Ecto neural progenitor cell (in vitro differentiated cells): ENCODE results near the gene C17orf107.

ENCODE experiments used
- DNase-seq: peaks from one replicate; pipeline ENCODE4 v3.0.0-alpha.2; 2018; ENCODE audit warnings: low spot score

C17orf107 gene

DNA sequence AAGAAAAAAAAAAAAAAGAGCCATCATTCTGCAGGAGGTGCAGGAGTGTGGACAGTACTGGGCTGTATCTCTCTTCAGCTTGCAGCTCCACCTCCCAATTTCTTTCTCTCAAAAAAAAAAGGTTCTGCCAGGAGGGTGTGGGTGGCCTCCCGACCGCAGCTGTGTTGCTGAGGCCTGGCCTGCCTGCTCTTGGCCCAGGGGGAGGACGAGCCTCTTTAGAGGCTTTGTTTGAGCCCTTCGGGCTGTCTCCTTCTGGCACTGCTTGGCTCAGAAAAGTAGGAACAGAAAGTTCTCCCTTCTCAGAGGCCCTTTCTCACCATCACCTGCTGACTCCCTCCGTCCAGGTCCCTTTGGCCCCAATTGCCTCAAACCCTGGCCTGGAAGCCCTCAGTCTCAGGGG lies 22.2 kb upstream of the C17orf107 start:
- DNase-seq = peak; percentile 56

DNA sequence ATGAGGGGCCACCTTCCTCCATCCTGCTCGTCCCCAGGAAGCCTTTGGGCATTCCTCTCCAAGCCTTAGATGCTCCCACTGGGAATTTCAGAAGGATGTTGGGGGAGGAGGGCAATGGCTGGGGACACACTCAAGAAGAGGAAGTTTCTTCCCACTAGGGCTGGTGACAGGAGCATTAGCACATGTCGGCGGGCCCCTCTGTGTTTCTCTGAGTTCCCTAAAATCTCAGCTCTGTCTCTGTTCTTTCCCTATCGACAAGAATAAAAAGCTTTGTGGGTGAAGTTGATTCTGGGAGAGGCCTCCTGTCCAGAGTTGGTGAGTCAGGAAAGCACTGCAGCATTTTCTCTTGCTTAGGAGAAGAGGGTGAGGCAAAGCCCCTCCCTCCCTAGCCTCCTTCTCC lies 19.7 kb upstream of the C17orf107 start:
- no peak for DNase-seq

DNA sequence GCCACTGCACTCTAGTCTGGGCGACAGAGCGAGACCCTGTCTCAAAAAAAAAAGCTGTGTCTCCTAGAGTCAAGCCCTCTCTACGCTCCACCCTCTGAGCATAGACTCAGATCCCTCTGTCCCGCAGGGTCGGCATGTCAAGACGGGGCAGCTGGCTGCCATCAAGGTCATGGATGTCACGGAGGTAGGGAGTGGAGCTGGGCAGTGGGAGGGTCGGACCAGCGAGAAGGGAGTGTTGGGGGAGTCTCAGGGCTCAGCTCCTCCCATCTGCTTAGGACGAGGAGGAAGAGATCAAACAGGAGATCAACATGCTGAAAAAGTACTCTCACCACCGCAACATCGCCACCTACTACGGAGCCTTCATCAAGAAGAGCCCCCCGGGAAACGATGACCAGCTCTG lies 18.5 kb upstream of the C17orf107 start:
- DNase-seq = no peak

DNA sequence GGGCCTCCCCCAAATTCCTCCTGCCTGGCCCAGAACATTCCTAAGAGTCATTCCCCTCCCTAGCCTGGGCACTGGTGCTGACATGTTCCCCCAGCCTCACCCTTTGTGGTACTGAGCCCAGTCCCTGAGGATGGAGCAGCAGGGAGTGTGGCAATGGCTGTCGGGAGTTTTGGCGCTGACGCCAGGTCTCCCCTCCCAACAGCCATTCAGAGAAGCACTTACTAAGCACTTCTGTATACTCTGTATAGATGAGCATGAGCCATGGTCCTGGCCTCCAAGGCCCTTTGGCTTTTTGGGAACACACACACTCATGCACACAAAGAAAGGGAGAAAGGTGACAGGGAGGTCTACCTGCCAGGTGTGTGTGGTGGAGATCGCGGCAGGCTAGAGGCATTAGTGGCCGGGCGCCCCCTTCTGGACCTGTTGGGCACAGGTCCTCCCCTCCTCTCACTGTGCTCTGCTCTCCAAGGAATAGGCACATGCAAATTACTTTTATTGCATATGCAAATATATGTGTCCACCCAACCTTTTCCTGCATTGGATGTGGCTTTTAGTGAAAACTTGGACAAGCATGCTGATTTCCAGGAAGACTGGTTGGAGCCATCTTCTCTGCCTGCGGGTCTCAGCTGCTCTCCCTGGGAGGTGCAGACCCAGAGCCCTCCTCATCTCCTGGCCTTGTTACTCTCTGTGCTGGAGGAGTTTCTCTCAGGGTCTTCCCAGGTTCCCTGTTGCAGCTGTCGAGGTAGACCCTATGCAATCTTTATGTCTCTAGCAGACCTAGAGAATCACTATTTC lies 17.4 kb upstream of the C17orf107 start:
- DNase-seq = peak; percentile 80

DNA sequence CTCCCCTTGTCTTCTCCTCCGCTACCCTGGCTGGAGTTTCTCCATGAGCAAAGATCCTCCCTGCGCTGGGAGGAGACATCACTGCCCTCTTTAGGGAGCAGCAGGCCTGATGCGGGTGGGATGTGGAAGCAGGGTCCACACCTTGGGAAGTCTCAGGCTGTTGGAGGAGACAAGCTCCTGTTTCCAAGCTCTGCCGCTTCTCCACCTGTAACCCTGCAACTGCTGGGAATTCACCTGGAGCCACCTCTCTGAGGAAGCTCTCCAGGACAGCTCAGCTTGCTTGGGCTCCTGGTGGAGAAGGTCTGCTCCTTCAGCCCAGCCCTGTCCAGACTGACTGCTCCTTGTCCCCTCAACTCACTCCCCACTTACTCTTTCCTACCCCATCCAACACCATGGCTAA lies 14.8 kb upstream of the C17orf107 start:
- no peak for DNase-seq

DNA sequence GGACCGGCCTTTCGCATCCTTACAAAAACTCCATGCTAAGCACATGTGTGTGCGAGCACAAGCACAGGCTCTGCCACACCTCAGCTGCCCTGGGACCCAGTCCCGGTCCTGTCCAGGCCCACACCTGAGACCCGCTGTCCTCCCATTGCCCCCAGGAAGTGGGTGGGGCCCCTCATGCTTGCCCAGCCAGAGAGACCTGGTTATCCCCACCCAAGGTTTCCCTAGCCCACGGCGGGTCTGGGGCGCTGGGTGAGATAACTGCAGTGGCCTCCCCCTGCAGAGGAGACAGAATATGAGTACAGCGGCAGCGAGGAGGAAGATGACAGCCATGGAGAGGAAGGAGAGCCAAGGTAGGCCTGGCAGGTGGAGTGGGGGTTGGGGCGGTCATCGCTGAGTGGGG lies 12.5 kb upstream of the C17orf107 start:
- no peak for DNase-seq

DNA sequence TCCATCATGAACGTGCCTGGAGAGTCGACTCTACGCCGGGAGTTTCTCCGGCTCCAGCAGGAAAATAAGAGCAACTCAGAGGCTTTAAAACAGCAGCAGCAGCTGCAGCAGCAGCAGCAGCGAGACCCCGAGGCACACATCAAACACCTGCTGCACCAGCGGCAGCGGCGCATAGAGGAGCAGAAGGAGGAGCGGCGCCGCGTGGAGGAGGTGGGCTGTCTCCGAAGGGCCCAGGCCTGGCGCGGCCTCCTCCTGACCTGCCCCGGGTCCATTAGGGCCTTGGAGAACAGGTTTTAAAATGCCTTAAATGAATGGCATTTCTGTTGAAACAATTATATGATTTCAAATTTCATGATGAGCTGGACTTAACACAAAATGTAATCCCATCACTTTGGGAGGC lies 11.8 kb upstream of the C17orf107 start:
- DNase-seq = no peak

DNA sequence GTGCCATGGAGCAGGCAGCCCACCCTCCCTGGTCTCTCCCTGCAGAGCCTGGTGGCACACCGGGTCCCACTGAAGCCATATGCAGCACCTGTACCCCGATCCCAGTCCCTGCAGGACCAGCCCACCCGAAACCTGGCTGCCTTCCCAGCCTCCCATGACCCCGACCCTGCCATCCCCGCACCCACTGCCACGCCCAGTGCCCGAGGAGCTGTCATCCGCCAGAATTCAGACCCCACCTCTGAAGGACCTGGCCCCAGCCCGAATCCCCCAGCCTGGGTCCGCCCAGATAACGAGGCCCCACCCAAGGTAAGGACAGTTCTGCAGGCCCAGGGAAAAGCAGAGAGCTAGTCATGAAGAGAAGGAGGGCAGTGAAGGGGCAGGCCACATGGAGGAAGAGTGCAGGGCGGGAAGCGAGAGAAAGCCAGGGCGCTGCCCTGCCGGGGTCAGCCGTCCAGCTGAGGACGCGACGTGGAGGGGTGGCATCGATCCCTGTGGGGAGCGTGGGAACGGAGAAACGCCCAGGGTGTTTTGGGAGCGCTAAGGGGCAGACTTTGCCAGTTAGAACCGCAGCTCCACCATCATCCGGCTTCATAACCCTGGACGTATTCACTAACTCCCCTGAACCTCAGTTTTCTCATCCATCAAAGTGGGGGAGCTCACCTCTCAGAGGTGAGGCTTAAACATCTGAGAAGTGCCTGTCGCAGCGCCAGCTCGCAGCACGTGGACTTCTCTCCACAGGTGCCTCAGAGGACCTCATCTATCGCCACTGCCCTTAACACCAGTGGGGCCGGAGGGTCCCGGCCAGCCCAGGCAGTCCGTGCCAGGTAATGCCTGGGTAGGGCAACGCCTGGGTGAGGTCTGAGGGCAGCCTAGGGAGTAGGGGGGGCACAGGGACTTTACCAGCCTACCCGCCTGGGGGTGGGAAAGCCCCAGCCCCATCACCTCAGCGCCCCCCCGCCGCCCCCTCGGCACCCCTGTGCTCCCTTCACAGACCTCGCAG lies 7.6 kb upstream of the C17orf107 start:
- peak; percentile 46 for DNase-seq

DNA sequence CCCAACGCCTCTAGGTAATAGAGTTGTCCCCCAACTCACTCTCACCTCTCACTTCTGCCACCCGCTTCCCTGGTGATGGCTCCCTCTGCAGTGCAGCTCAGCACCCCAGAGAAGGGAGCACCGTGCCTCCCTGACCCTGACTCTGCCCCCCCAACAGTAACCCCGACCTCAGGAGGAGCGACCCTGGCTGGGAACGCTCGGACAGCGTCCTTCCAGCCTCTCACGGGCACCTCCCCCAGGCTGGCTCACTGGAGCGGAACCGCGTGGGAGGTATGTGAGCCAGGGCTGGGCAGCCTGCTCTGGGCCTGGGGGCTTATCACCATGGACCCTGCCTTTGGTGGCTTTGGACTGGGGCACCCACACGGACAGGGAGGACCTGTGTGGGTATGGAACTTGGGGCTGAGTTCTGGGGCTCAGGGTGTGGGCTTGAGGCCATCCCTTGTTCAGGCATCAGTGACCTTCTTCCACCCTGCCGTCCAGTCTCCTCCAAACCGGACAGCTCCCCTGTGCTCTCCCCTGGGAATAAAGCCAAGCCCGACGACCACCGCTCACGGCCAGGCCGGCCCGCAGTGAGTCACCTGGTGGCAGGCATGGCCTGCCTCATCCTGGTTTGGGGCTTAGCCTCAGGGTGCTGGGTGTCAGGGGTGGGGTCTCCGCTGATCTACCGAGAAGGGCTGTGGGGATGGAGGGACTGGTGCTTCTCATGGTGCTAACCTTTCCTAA lies 6.7 kb upstream of the C17orf107 start:
- DNase-seq = no peak

DNA sequence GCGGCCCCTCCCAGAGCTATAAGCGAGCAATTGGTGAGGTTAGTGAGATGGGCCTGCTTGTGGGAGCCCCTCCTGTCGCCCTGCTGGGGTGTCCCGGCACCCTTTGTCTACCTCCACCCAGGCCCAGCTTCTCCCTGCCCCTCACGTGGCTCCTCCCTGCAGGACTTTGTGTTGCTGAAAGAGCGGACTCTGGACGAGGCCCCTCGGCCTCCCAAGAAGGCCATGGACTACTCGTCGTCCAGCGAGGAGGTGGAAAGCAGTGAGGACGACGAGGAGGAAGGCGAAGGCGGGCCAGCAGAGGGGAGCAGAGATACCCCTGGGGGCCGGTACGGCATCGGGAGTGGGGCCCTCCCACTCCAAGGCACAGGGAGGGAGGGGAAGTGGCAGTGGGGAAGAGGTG lies 6.1 kb upstream of the C17orf107 start:
- no peak for DNase-seq

DNA sequence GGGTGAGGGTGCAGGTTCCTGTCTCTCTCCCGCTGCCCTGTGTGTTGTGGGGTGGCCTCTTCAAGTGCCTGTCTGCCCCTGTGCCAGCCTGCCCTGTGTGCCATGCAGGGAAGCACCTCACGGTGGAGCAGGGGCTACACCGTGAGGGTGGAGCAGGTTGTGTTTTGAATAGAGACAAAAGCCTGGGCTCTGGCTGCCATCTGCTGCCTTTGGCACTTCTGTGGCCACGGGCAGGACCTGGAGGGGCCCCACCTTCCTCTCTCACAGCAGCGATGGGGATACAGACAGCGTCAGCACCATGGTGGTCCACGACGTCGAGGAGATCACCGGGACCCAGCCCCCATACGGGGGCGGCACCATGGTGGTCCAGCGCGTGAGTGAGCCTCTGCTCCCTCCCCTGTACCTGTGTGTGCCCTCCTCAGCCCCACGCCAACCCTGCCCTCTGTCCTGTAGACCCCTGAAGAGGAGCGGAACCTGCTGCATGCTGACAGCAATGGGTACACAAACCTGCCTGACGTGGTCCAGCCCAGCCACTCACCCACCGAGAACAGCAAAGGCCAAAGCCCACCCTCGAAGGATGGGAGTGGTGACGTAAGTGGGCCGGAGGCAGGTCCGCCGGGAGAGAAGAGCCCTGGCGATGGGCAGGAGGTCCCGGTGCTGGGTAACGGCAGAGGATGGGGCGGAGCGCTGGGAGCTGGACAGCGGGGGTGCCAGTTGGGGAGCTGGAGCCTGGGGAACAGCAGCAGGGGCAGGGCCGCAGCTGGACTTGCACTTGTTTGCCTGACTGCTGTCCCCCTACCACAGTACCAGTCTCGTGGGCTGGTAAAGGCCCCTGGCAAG lies 5.4 kb upstream of the C17orf107 start:
- DNase-seq = no peak

DNA sequence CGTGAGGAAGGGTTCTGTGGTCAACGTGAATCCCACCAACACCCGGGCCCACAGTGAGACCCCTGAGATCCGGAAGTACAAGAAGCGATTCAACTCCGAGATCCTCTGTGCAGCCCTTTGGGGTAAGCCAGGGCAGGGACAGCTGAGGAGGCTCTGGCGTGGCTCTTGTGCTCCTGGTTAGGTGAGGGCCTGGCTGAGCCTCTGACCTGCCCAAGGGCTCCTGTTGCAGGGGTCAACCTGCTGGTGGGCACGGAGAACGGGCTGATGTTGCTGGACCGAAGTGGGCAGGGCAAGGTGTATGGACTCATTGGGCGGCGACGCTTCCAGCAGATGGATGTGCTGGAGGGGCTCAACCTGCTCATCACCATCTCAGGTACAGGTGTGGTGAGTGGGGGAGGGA lies 4.2 kb upstream of the C17orf107 start:
- DNase-seq = no peak

DNA sequence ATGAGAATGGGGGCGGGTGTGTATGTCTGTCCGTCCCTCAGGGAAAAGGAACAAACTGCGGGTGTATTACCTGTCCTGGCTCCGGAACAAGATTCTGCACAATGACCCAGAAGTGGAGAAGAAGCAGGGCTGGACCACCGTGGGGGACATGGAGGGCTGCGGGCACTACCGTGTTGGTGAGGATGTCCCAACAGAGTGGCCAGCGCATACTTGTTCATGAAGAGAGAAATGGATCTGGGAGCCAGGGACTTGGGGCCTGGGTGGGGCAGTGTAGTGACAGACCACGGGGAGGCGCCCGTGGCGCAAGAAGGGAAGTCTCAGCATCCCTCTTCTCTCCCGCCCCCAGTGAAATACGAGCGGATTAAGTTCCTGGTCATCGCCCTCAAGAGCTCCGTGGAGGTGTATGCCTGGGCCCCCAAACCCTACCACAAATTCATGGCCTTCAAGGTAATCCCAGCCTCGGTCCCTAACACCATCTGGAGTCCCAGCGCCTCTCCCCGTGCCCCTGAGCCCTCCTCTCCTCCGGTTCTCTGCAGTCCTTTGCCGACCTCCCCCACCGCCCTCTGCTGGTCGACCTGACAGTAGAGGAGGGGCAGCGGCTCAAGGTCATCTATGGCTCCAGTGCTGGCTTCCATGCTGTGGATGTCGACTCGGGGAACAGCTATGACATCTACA lies 3.5 kb upstream of the C17orf107 start:
- no peak for DNase-seq

DNA sequence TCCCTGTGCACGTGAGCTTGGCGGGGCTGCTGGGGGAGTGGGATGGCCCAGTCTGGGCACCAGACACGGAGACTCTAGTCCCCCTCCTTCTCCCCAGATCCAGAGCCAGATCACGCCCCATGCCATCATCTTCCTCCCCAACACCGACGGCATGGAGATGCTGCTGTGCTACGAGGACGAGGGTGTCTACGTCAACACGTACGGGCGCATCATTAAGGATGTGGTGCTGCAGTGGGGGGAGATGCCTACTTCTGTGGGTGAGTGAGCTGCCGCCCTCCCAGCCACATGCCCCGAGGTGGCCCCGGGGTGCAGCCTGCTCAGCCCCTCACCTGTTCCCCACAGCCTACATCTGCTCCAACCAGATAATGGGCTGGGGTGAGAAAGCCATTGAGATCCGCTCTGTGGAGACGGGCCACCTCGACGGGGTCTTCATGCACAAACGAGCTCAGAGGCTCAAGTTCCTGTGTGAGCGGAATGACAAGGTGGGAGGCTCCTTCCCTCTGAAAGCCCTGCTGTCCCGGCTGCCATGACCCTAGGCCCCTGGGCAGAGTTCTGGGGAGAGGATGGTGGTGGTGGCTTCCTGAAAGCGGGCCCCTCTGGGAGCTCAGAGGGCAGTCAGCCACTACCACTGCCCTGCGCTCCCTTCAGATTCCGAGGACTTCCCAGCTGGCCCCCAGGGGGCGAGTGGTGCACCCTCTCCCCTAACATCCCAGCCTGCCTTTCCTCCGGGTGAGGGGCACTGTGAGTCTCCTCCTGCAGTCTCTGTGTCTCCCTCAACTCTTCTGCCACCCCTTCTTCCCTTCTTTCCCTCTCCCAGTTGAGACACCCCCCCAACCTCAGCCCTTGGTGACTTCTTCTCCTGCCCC lies 2.8 kb upstream of the C17orf107 start:
- no peak for DNase-seq

DNA sequence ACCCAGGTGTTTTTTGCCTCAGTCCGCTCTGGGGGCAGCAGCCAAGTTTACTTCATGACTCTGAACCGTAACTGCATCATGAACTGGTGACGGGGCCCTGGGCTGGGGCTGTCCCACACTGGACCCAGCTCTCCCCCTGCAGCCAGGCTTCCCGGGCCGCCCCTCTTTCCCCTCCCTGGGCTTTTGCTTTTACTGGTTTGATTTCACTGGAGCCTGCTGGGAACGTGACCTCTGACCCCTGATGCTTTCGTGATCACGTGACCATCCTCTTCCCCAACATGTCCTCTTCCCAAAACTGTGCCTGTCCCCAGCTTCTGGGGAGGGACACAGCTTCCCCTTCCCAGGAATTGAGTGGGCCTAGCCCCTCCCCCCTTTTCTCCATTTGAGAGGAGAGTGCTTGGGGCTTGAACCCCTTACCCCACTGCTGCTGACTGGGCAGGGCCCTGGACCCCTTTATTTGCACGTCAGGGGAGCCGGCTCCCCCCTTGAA lies 2.1 kb upstream of the C17orf107 start:
- DNase-seq = no peak

DNA sequence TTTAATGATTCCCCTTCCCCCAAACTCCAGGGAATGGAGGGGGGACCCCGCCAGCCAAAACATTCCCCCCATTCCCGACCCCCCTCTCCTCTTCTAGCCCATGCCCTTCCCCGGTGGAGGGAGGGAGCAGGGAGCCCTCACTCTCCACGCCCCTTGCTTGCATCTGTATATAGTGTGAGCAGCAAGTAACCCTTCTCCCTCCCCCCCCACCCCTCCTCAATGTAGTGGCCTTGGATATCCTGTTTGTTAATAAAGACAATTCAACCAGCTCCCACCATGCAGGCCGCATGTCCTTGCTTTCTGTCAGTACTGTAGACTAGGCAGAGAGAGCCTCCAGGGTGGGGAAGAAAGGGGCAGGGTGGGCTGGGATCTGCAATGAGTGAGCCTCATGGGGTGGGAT lies 1.6 kb upstream of the C17orf107 start:
- DNase-seq = no peak

DNA sequence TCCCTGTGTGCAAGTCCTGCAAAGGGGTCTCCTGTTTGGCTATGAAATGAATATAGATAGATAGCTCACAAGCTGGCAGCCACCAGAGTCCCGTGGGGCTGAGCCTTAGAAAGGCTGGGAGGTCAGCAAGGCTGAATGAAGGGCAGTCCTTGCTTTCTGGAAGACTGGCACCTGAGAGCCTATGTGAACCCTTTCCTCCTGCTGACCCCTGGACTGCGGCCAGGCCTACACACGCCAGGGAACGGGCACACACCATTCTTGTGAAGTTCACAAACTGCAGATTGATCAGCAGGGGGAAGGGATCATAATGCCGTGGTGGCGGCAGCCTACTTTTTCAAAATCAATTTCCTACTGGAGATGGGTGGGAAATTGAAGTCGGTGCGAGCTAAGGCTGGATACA lies 985 bp upstream of the C17orf107 start:
- peak; percentile 45 for DNase-seq

DNA sequence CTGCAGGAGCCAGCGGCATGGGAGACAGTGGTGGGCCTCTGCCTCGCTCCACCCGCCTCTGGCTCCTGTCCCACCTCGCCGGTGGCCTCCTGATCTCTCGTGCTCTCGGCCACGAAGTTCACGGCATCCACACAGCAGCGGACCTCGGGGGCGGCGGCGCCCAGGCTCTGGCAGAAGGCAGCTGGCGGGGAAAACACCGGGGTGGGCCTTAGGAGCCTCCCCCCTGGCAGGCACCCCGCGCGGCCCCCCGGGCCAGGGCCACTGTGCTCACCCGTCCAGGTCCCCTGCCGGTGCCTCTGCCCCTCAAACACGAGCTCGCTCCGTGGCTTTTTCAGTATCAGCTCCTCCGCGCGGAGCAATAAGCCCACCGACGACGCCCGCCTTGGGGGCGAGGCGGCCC lies 409 bp upstream of the C17orf107 start:
- peak; percentile 59 for DNase-seq

DNA sequence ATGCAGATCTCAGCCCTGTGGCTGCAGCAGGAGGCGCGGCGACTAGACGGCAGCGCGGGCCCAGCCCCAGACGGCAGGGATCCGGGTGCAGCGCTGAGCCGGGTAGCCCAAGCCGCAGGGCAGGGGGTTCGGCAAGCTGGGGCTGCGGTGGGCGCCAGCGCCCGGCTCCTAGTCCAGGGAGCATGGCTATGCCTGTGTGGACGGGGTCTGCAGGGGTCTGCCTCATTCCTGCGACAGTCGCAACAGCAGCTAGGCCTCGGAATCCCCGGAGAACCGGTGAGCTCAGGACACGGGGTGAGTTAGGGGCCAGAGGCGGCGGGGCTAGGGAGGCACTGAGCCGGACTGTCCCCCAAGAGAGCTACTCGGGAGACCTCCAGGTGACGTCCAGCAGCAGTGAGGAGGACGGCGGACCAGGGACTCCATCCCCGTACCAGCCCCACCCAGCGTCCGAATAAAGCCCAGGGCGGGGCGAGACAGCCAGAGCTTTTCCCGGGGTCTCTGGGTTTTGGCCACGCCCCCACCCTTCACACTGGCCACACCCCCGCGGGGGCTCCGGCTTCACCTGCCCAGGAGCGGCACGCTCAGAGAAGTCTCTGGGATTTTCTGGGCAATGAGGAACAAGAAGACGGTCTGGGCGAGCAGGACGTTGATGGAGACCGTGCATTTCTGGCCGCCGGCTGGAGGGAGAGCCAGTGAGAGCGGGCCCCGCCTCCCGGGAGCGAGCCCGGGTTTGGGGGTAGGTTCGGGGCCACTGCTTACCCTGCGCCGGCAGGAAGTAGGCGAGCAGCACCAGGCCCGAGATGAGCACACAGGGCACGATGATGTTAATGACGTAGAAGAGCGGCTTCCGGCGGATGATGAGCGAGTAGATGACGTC lies 1.1 kb downstream of the C17orf107 start:
- DNase-seq = peak; percentile 88
